ENCODE measurements around the gene ZBTB4. TPM values are rescaled to one million over a fixed set of nuclear protein-coding genes. Genes with fewer than 3 reads are reported as not detected.

ZBTB4 gene, protein sequence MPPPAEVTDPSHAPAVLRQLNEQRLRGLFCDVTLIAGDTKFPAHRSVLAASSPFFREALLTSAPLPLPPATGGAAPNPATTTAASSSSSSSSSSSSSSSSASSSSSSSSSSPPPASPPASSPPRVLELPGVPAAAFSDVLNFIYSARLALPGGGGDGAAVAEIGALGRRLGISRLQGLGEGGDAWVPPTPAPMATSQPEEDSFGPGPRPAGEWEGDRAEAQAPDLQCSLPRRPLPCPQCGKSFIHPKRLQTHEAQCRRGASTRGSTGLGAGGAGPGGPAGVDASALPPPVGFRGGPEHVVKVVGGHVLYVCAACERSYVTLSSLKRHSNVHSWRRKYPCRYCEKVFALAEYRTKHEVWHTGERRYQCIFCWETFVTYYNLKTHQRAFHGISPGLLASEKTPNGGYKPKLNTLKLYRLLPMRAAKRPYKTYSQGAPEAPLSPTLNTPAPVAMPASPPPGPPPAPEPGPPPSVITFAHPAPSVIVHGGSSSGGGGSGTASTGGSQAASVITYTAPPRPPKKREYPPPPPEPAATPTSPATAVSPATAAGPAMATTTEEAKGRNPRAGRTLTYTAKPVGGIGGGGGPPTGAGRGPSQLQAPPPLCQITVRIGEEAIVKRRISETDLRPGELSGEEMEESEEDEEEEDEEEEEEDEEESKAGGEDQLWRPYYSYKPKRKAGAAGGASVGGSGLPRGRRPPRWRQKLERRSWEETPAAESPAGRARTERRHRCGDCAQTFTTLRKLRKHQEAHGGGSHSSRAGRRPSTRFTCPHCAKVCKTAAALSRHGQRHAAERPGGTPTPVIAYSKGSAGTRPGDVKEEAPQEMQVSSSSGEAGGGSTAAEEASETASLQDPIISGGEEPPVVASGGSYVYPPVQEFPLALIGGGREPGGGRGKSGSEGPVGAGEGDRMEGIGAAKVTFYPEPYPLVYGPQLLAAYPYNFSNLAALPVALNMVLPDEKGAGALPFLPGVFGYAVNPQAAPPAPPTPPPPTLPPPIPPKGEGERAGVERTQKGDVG
- 34.5 and 76.6 TPM in 2 replicates for total RNA-seq (ENCODE audit: low replicate concordance)
- long read RNA-seq, partial matches to known transcripts, result 0 of 49 reads
- long read RNA-seq, other reads (novel, unspliced or antisense), result 49 of 49 reads

DNA sequence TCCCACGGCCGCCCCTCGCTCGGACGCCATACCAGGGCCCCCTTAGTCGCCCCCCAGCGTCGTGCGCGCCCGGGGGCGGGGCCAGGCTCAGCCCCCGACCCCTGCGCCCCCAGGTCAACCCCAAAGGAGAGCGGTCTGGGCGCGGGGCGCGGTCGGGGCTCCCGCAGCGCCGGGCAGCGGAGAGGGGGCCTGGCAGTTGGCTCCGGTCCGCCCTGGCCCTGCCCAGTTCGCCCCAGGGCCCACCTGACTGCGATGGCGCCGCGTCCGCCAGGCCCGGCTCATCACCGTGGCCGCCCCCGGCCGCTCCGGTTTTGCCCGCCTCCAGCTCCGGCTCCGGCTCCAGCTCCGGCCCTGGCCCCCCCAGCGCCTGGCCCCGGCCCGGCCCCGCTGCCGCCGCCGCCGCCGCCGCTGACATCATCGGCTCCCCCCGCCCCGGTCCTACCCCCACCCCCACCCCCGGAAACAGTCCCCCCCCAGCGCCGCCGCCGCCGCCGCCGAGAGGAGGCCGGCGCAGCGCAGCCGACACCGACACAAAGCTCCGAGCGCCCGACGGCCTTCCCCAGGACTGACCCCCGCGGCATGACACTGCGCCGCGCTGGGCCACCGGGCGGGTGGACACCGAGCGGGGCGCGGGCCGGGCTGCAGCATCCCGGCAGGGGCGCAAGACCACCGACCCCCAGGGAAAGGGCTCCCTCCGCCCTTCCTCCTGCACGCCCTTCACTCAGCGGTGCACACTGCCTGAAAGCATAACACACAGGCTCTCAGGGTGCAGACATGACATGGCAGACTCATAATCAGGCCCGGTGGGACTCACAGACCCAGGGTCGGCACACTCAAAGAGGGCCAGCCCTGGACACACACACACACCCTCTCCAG, at the start of gene ZBTB4:
Gene ZBTB4 (minus strand): TSS at position 419 of the 876 bp plus-strand sequence. CDS start 12,830 bp downstream, outside the sequence.
- no peak for DNase-seq (ENCODE audit: extremely low spot score, unreplicated experiment)
- TF ChIP-seq, protein P1, sequence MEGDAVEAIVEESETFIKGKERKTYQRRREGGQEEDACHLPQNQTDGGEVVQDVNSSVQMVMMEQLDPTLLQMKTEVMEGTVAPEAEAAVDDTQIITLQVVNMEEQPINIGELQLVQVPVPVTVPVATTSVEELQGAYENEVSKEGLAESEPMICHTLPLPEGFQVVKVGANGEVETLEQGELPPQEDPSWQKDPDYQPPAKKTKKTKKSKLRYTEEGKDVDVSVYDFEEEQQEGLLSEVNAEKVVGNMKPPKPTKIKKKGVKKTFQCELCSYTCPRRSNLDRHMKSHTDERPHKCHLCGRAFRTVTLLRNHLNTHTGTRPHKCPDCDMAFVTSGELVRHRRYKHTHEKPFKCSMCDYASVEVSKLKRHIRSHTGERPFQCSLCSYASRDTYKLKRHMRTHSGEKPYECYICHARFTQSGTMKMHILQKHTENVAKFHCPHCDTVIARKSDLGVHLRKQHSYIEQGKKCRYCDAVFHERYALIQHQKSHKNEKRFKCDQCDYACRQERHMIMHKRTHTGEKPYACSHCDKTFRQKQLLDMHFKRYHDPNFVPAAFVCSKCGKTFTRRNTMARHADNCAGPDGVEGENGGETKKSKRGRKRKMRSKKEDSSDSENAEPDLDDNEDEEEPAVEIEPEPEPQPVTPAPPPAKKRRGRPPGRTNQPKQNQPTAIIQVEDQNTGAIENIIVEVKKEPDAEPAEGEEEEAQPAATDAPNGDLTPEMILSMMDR (conservative IDR thresholded peaks at IDR 0.05), result no peak
- H3K36me3 Mint-ChIP-seq, result peaks cover 8% of the 10 kb centered on the region
- no peaks in the 10 kb centered on the region for H3K9me3 Mint-ChIP-seq
- no peaks in the 10 kb centered on the region for H3K27me3 Mint-ChIP-seq
- peak within 1 kb of the TSS; percentile 100 for H3K27ac Mint-ChIP-seq
- H3K4me1 Mint-ChIP-seq (ENCODE audit: unreplicated experiment), result peaks cover 50% of the 10 kb centered on the region
- peak within 1 kb of the TSS; percentile 99 for H3K4me3 Mint-ChIP-seq

DNA sequence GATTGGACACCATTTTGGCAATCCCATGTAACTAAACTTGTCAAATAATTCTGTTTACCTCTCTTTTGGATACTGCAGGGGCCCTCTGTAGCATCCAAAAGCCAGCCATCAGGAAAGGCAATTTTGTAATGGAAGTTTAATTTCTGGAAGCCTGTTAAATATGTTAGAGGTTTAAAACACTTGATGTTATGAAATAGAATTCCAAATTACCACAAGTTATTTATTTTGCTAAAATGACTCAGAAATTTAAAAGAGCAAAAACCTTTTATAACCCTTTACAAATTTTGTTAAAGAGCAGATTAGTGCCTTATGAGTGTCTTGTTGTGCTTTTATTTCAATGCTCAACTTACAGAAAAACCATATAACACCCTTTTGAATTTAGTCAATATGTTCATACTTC, 49.4 kb upstream of the ZBTB4 start:
- no peak overlapping the region for H3K27ac Mint-ChIP-seq
- H3K27me3 Mint-ChIP-seq, result no peaks in the 10 kb centered on the region
- peaks cover 10% of the 10 kb centered on the region for H3K9me3 Mint-ChIP-seq
- no peaks in the 10 kb centered on the region for H3K4me1 Mint-ChIP-seq (ENCODE audit: unreplicated experiment)
- no peak for DNase-seq (ENCODE audit: extremely low spot score, unreplicated experiment)
- H3K4me3 Mint-ChIP-seq, result no peak overlapping the region
- peaks cover 4% of the 10 kb centered on the region for H3K36me3 Mint-ChIP-seq
- TF ChIP-seq, protein P1 (conservative IDR thresholded peaks at IDR 0.05), result no peak

DNA sequence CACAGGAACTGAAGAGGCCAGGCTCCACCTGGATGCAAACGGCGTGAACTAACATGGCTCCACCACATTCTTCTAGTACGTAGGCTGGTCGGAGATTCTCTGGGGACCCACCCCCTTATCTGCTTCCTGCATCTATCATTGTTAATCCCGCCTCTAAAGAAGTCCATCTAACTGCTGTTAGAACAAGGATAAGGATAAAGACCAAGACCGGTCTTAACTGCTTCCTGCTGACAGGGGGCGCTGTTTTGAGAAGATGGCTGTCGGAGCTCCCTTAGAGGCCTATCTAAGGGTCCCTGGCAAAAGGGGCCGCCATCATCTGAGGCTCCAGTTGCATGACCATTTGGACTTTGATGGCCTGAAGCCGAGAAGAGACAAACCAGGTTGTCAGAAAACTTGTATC, 43.6 kb upstream of the ZBTB4 start:
- TF ChIP-seq, protein P1 (conservative IDR thresholded peaks at IDR 0.05), result peak; percentile 64
- Mint-ChIP-seq H3K36me3 (no peaks in the 10 kb centered on the region), H3K9me3 (no peaks in the 10 kb centered on the region), H3K27ac (peak overlapping the region; percentile 14), H3K27me3 (no peaks in the 10 kb centered on the region), H3K4me3 (no peak overlapping the region), H3K4me1 (ENCODE audit: unreplicated experiment) (no peaks in the 10 kb centered on the region)
- DNase-seq (ENCODE audit: extremely low spot score, unreplicated experiment), result no peak

DNA sequence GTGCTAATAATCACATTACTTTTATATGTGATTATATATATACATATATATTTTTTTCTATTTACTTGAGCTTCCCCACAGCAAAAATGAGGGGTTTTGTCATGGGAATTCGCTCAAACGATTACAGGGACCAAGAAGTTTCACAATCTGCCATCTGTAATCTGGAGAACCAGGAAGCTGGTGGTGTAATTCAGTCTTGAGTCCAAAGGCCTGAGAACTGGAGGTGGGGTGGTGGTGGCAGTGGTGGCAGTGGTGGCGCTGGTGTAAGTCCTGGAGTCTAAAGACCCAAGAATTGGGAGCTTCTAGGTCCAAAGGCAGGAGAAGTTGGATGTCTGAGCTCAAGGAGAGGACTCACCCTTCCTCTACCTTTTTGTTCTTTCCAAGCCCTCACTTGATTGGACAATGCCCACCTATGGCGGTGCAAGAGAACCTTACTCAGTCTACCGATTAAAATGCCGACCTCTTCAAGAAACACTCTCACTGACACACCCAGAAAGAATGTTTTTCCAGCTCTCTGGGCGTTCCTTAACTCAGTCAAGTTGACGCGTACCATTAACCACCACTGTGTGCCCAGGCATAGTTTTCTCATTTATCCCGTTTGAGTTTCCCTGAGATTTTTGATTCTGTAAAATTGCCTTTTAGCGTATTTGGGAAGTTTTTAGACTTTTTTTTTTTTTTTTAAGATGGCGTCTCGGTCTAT, 36.6 kb upstream of the ZBTB4 start:
- no peak overlapping the region for H3K4me3 Mint-ChIP-seq
- TF ChIP-seq, protein P1 (conservative IDR thresholded peaks at IDR 0.05), result no peak
- no peak overlapping the region for H3K27ac Mint-ChIP-seq
- H3K9me3 Mint-ChIP-seq, result no peaks in the 10 kb centered on the region
- H3K27me3 Mint-ChIP-seq, result no peaks in the 10 kb centered on the region
- DNase-seq (ENCODE audit: extremely low spot score, unreplicated experiment), result no peak
- H3K4me1 Mint-ChIP-seq (ENCODE audit: unreplicated experiment), result no peaks in the 10 kb centered on the region
- H3K36me3 Mint-ChIP-seq, result peaks cover 10% of the 10 kb centered on the region
